B cell (primary cell): ENCODE data around the gene GULP1. TPM values are rescaled to one million over a fixed set of nuclear protein-coding genes. Genes with fewer than 3 reads are reported as not detected.

ENCODE experiments used
- ATAC-seq: fragments of 200-7000 bp; cut with Tn5 transposase; one replicate; pipeline ENCODE4 v1.10.0; 2021; ENCODE audit warnings: low read depth, mild to moderate bottlenecking, moderate number of reproducible peaks, moderate library complexity
- CTCF ChIA-PET: fragments of 350-600 bp; sonication (Branson Sonifier 250); formaldehyde crosslinking; loops from one replicate; lab custom pipeline; 2021; ENCODE audit warnings: antibody characterized with exemption, inconsistent platforms; lab: Charles Lee
- POLR2A ChIA-PET: fragments of 350-600 bp; sonication (Branson Sonifier 250); formaldehyde crosslinking; loops from one replicate; lab custom pipeline; 2021; ENCODE audit warnings: antibody characterized with exemption; lab: Charles Lee
- DNase-seq: peaks from one replicate; pipeline ENCODE4 v3.0.0; 2013
- H2AFZ ChIP-seq: 2 replicates; pipeline ENCODE4 v1.6.1; 2012; ENCODE audit warnings: mild to moderate bottlenecking, low read depth, low read length; ENCODE audit not compliant: insufficient read depth, poor library complexity, severe bottlenecking
- H3K27ac ChIP-seq, 2 donors: 1 replicate in 1 of 2; 2 replicates in 1 of 2; pipeline ENCODE4 v1.5.1; 2012 to 2013; ENCODE audit warnings: low read length in 2 of 2, mild to moderate bottlenecking in 2 of 2, moderate library complexity in 1 of 2
- H3K27me3 ChIP-seq, 4 experiments: fragments of 200-600 bp in 1 of 4; sonication (generic) in 1 of 4; replicated peaks in 1 of 4; 1 replicate in 2 of 4; 2 replicates in 2 of 4; pipeline versions ENCODE4 v1.6.1 to v1.7.0; 2013 to 2016; ENCODE audit warnings: low read length in 3 of 4, mild to moderate bottlenecking in 2 of 4, mixed read lengths in 1 of 4, moderate library complexity in 1 of 4; ENCODE audit not compliant: insufficient read depth in 4 of 4, control insufficient read depth in 3 of 4; ENCODE audit errors: control extremely low read depth in 1 of 4
- H3K36me3 ChIP-seq, 2 experiments: replicated peaks in 1 of 2; 1 replicate in 1 of 2; 2 replicates in 1 of 2; pipeline versions ENCODE4 v1.6.1 to v1.7.1; 2013; ENCODE audit warnings: low read length in 1 of 2; ENCODE audit not compliant: insufficient read depth in 2 of 2, control insufficient read depth in 1 of 2; ENCODE audit errors: control extremely low read depth in 1 of 2, extremely low read depth in 1 of 2
- H3K4me1 ChIP-seq, 2 donors: fragments of 200-600 bp in 1 of 2; sonication (generic) in 1 of 2; 1 replicate in 1 of 2; 2 replicates in 1 of 2; pipeline versions ENCODE4 v1.5.1 to v1.6.1; 2013 to 2017; ENCODE audit warnings: low read length in 2 of 2; ENCODE audit not compliant: control insufficient read depth in 2 of 2, insufficient read depth in 2 of 2
- H3K4me2 ChIP-seq: replicated peaks from 2 replicates; pipeline ENCODE3; 2012; ENCODE audit warnings: mild to moderate bottlenecking, low read depth, low read length; ENCODE audit not compliant: poor library complexity, severe bottlenecking
- H3K4me3 ChIP-seq, 5 experiments: fragments of 200-600 bp in 1 of 5; sonication (generic) in 1 of 5; 1 replicate in 3 of 5; 2 replicates in 2 of 5; pipeline versions ENCODE4 v1.5.1 to v1.7.0; 2011 to 2016; ENCODE audit warnings: low read length in 4 of 5, mild to moderate bottlenecking in 4 of 5, low read depth in 2 of 5, control low read depth in 1 of 5, moderate library complexity in 1 of 5; ENCODE audit not compliant: insufficient read depth in 1 of 5; ENCODE audit errors: control extremely low read depth in 1 of 5, extremely low read depth in 1 of 5
- H3K79me2 ChIP-seq: fragments of 200-600 bp; sonication (generic); one replicate; pipeline ENCODE4 v1.6.0; 2016; ENCODE audit warnings: low read length; ENCODE audit not compliant: control insufficient read depth, insufficient read depth
- H3K9ac ChIP-seq: fragments of 200-600 bp; sonication (generic); 2 replicates; pipeline ENCODE4 v1.6.1; 2017; ENCODE audit warnings: mild to moderate bottlenecking, low read length, moderate library complexity
- H3K9me3 ChIP-seq, 3 donors: one replicate each; pipeline versions ENCODE4 v1.6.1 to v1.7.1; 2013; ENCODE audit warnings: low read length in 2 of 3; ENCODE audit not compliant: control insufficient read depth in 2 of 3, insufficient read depth in 1 of 3; ENCODE audit errors: control extremely low read depth in 1 of 3
- H4K20me1 ChIP-seq: 2 replicates; pipeline ENCODE4 v1.6.0; 2012; ENCODE audit warnings: mild to moderate bottlenecking, low read length; ENCODE audit not compliant: insufficient read depth, control insufficient read depth, poor library complexity, severe bottlenecking
- H3K27ac Mint-ChIP-seq: one replicate; pipeline ENCODE4 v1.8.0; 2021; ENCODE audit warnings: mixed read lengths
- H3K27me3 Mint-ChIP-seq: one replicate; pipeline ENCODE4 v1.8.0; 2021; ENCODE audit warnings: mixed read lengths
- H3K4me1 Mint-ChIP-seq: one replicate; pipeline ENCODE4 v1.8.0; 2021; ENCODE audit warnings: mixed read lengths
- H3K4me3 Mint-ChIP-seq: one replicate; pipeline ENCODE4 v1.8.0; 2021; ENCODE audit warnings: mixed read lengths
- H3K9me3 Mint-ChIP-seq: one replicate; pipeline ENCODE4 v1.8.0; 2022; ENCODE audit warnings: mixed read lengths; ENCODE audit not compliant: insufficient read depth
- EZH2 ChIP-seq: IDR thresholded peaks from 2 replicates; pipeline ENCODE4 v1.6.1; 2012; ENCODE audit warnings: borderline replicate concordance, low read depth, mild to moderate bottlenecking, moderate library complexity, low read length; ENCODE audit not compliant: insufficient read depth, poor library complexity, severe bottlenecking
- intact Hi-C: fragments of 100-400 bp; cut with micrococcal nuclease; formaldehyde crosslinking; loops from one replicate; pipeline ENCODE4 v1.10.0; 2022
- polyA plus RNA-seq: library from polyadenylated mRNA; depleted of rRNA; stranded (reverse); fragments of >200 nt; gene quantifications from 2 replicates; pipeline ENCODE4 v1.2.3, GENCODE V29; 2012
- total RNA-seq, 2 donors: library from RNA; stranded (reverse); fragments of 120-200 nt in 1 of 2; gene quantifications; 1 replicate in 1 of 2; 2 replicates in 1 of 2; pipeline versions ENCODE4 v1.2.3 to v1.2.4, GENCODE V29; 2013 to 2022
- TF ChIP-seq, protein P1 (sequence below): fragments of 200-600 bp; IDR thresholded peaks from one replicate; pipeline ENCODE4 v1.8.0; 2022; ENCODE audit warnings: antibody characterized with exemption, mild to moderate bottlenecking

Gene GULP1
- total and polyA plus RNA-seq, 2 donors (not counting 1 experiment from before 2014, with no cell fraction given) = not detected

DNA sequence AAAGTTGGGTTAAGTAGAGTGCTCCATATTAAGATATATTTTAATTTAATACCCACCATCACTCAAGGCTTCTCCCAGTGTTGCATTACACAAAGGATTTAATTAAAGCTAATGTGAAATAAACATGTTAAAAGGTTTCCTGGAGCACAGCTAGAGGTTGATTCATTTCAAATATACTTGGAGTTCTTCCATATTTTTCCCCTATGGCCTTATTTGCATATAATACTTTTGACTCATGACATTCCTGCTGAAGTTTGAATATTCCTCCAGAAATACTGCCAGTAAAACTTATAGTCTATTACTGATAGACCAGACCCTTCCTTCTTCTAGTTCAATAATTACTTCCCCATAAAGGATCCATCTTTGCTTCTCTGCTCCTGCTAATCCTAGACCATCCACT is 227.5 kb downstream of the GULP1 start:
- H3K9me3 Mint-ChIP-seq = no peaks in the 10 kb centered on the region
- intact Hi-C loops = no loop called here
- no peaks in the 10 kb centered on the region for H3K27me3 ChIP-seq
- H3K4me2 ChIP-seq = no peak overlapping the region
- no peaks in the 10 kb centered on the region for H3K79me2 ChIP-seq
- no peaks in the 10 kb centered on the region for H4K20me1 ChIP-seq
- CTCF ChIA-PET = no interaction called here
- POLR2A ChIA-PET = no interaction called here
- no peak overlapping the region for H3K27ac Mint-ChIP-seq
- H3K27ac ChIP-seq = no peak overlapping the region
- DNase-seq = no peak
- no peaks in the 10 kb centered on the region for H3K9me3 ChIP-seq
- no peak for ATAC-seq
- no peak for TF ChIP-seq EZH2
- TF ChIP-seq, protein P1, sequence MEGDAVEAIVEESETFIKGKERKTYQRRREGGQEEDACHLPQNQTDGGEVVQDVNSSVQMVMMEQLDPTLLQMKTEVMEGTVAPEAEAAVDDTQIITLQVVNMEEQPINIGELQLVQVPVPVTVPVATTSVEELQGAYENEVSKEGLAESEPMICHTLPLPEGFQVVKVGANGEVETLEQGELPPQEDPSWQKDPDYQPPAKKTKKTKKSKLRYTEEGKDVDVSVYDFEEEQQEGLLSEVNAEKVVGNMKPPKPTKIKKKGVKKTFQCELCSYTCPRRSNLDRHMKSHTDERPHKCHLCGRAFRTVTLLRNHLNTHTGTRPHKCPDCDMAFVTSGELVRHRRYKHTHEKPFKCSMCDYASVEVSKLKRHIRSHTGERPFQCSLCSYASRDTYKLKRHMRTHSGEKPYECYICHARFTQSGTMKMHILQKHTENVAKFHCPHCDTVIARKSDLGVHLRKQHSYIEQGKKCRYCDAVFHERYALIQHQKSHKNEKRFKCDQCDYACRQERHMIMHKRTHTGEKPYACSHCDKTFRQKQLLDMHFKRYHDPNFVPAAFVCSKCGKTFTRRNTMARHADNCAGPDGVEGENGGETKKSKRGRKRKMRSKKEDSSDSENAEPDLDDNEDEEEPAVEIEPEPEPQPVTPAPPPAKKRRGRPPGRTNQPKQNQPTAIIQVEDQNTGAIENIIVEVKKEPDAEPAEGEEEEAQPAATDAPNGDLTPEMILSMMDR = no peak
- no peaks in the 10 kb centered on the region for H3K27me3 Mint-ChIP-seq
- H3K4me3 ChIP-seq = no peak overlapping the region
- H3K4me1 ChIP-seq = no peaks in the 10 kb centered on the region
- no peaks in the 10 kb centered on the region for H3K36me3 ChIP-seq
- no peaks in the 10 kb centered on the region for H3K4me1 Mint-ChIP-seq
- no peak overlapping the region for H3K9ac ChIP-seq
- H2AFZ ChIP-seq = no peak overlapping the region
- no peak overlapping the region for H3K4me3 Mint-ChIP-seq

DNA sequence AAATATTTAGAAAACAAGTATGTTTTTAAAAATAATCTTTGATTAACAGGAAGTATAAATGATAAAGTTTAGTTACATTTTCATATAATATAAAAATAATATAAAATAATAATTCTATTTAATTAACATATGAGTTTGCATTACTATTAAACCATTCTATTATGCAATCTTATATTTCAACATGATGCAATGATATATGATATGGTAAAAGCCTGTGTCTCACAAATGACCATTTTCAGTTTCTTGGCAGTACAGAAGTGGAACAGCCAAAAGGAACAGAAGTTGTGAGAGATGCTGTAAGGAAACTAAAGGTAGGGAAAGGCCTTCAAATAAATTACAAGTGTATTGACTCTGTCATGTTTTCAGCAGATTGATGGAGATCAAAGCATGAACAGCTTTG is 230.8 kb downstream of the GULP1 start:
- POLR2A ChIA-PET = no interaction called here
- Mint-ChIP-seq H3K4me3 (no peak overlapping the region), H3K4me1 (no peaks in the 10 kb centered on the region), H3K27me3 (no peaks in the 10 kb centered on the region), H3K27ac (no peak overlapping the region), H3K9me3 (no peaks in the 10 kb centered on the region)
- Histone ChIP-seq H3K27ac (no peak overlapping the region), H3K9ac (no peak overlapping the region), H3K4me1 (no peaks in the 10 kb centered on the region), H2AFZ (no peak overlapping the region), H3K79me2 (no peaks in the 10 kb centered on the region), H3K9me3 (no peaks in the 10 kb centered on the region), H3K4me2 (no peak overlapping the region), H3K36me3 (no peaks in the 10 kb centered on the region), H3K27me3 (no peaks in the 10 kb centered on the region), H3K4me3 (no peak overlapping the region), H4K20me1 (no peaks in the 10 kb centered on the region)
- TF ChIP-seq, protein P1 = no peak
- no peak for TF ChIP-seq EZH2
- intact Hi-C loops = no loop called here
- DNase-seq = no peak
- ATAC-seq = no peak
- CTCF ChIA-PET = no interaction called here
